Chondrocyte (in vitro differentiated cells): Measurements from ENCODE around the gene PRKAR1B. TPM values are rescaled to one million over a fixed set of nuclear protein-coding genes. Genes with fewer than 3 reads are reported as not detected.

Experiments
- DNase-seq: peaks from one replicate; pipeline ENCODE4 v3.0.0; 2021; ENCODE audit warnings: mixed read lengths, low spot score
- H3K27ac Mint-ChIP-seq: one replicate; pipeline ENCODE4 v1.8.0; 2021; ENCODE audit warnings: mild to moderate bottlenecking, moderate library complexity, mixed read lengths; ENCODE audit not compliant: unreplicated experiment
- H3K27me3 Mint-ChIP-seq: 2 replicates; pipeline ENCODE4 v1.8.0; 2021; ENCODE audit warnings: low read depth, mixed read lengths
- H3K36me3 Mint-ChIP-seq: 2 replicates; pipeline ENCODE4 v1.8.0; 2021; ENCODE audit warnings: low read depth, mixed read lengths
- H3K4me1 Mint-ChIP-seq: 2 replicates; pipeline ENCODE4 v1.8.0; 2021; ENCODE audit warnings: low read depth, mild to moderate bottlenecking, mixed read lengths
- H3K4me3 Mint-ChIP-seq: one replicate; pipeline ENCODE4 v1.8.0; 2021; ENCODE audit warnings: mild to moderate bottlenecking, moderate library complexity, mixed read lengths; ENCODE audit not compliant: unreplicated experiment
- H3K9me3 Mint-ChIP-seq: 2 replicates; pipeline ENCODE4 v1.8.0; 2021; ENCODE audit warnings: low read depth, mixed read lengths
- CTCF ChIP-seq: fragments of 200-600 bp; sonication (generic); IDR thresholded peaks from 2 replicates; pipeline ENCODE4 v1.5.0; 2021; ENCODE audit warnings: antibody characterized with exemption, mild to moderate bottlenecking, moderate library complexity
- total RNA-seq: library from RNA; stranded (reverse); gene quantifications from 3 replicates; pipeline ENCODE4 v1.2.1, GENCODE V29; 2021

The PRKAR1B gene
- total RNA-seq, 1 donor from 2014 or later = 7.7 TPM

- TF ChIP-seq CTCF = no peak
- H3K4me3 Mint-ChIP-seq = no peak overlapping the region
- no peaks in the 10 kb centered on the region for H3K9me3 Mint-ChIP-seq
- H3K27ac Mint-ChIP-seq = no peak overlapping the region
- no peaks in the 10 kb centered on the region for H3K27me3 Mint-ChIP-seq
- no peak for DNase-seq
- peaks cover 4% of the 10 kb centered on the region for H3K4me1 Mint-ChIP-seq
- peaks cover 30% of the 10 kb centered on the region for H3K36me3 Mint-ChIP-seq
Observed at GRCh38 chr7:762885-763284, 35.8 kb upstream of the PRKAR1B start.

- DNase-seq = no peak
- Mint-ChIP-seq H3K4me3 (no peak overlapping the region), H3K9me3 (no peaks in the 10 kb centered on the region), H3K36me3 (peaks cover 26% of the 10 kb centered on the region), H3K4me1 (no peaks in the 10 kb centered on the region), H3K27me3 (no peaks in the 10 kb centered on the region), H3K27ac (no peak overlapping the region)
- TF ChIP-seq CTCF = no peak
Observed at GRCh38 chr7:761631-762030, 34.5 kb upstream of the PRKAR1B start.

GRCh38 chr7:761101-761500 is 34.0 kb upstream of the PRKAR1B start:
- peaks cover 23% of the 10 kb centered on the region for H3K36me3 Mint-ChIP-seq
- no peak for TF ChIP-seq CTCF

GRCh38 chr7:760006-760405 is 32.9 kb upstream of the PRKAR1B start:
- Mint-ChIP-seq H3K4me1 (no peaks in the 10 kb centered on the region), H3K9me3 (no peaks in the 10 kb centered on the region), H3K27me3 (no peaks in the 10 kb centered on the region), H3K36me3 (peaks cover 21% of the 10 kb centered on the region), H3K4me3 (no peak overlapping the region), H3K27ac (no peak overlapping the region)
- DNase-seq = peak; percentile 35
- TF ChIP-seq CTCF = no peak

More at GRCh38 chr7:761101-761500, 34.0 kb upstream of the PRKAR1B start:
- Mint-ChIP-seq H3K4me1 (no peaks in the 10 kb centered on the region), H3K27me3 (no peaks in the 10 kb centered on the region), H3K9me3 (no peaks in the 10 kb centered on the region), H3K4me3 (no peak overlapping the region), H3K27ac (no peak overlapping the region)
- DNase-seq = peak; percentile 62

GRCh38 chr7:759569-759968 is 32.5 kb upstream of the PRKAR1B start:
- Mint-ChIP-seq H3K27me3 (no peaks in the 10 kb centered on the region), H3K4me1 (no peaks in the 10 kb centered on the region), H3K4me3 (no peak overlapping the region), H3K27ac (no peak overlapping the region), H3K36me3 (peaks cover 23% of the 10 kb centered on the region), H3K9me3 (no peaks in the 10 kb centered on the region)
- no peak for TF ChIP-seq CTCF
- DNase-seq = peak; percentile 9
